PC-9 (cell line): Measurements from ENCODE around the gene ZNF385A. TPM values are rescaled to one million over a fixed set of nuclear protein-coding genes. Genes with fewer than 3 reads are reported as not detected.

Experiments used
- BruUV-seq: library from RNA; stranded (reverse); fragments of 400-500 nt; replicated peaks from 2 replicates; lab custom pipeline; 2021; lab: Mats Ljungman, UMichigan
- CTCF ChIA-PET: fragments of 300-600 bp; sonication (Branson Sonifier 250); formaldehyde crosslinking; loops from one replicate; lab custom pipeline; 2022; ENCODE audit warnings: antibody characterized with exemption; lab: Charles Lee
- POLR2A ChIA-PET: fragments of 300-600 bp; sonication (Branson Sonifier 250); formaldehyde crosslinking; loops from one replicate; lab custom pipeline; 2022; ENCODE audit warnings: antibody characterized with exemption; ENCODE audit not compliant: unreplicated experiment; lab: Charles Lee
- DNase-seq, 2 experiments: peaks; one replicate each; pipeline versions ENCODE4 v3.0.0 to v3.0.0-alpha.2; 2015 to 2022; ENCODE audit warnings: mixed read lengths in 1 of 2
- H2AFZ ChIP-seq: fragments of 200-600 bp; sonication (generic); 2 replicates; pipeline ENCODE4 v1.8.1; 2017; ENCODE audit warnings: antibody characterized with exemption
- H3F3A ChIP-seq: fragments of 200-600 bp; sonication (generic); 2 replicates; pipeline ENCODE4 v1.8.1; 2017; ENCODE audit warnings: antibody characterized with exemption, mild to moderate bottlenecking, low read depth; ENCODE audit not compliant: insufficient read depth
- H3K27ac ChIP-seq: fragments of 200-600 bp; sonication (generic); 2 replicates; pipeline ENCODE4 v1.6.1; 2016; ENCODE audit warnings: mixed run types
- H3K27me3 ChIP-seq: fragments of 200-600 bp; sonication (generic); 2 replicates; pipeline ENCODE4 v1.6.1; 2016; ENCODE audit warnings: low read depth, mixed run types; ENCODE audit not compliant: insufficient read depth
- H3K36me3 ChIP-seq: fragments of 200-600 bp; sonication (generic); 2 replicates; pipeline ENCODE4 v1.6.1; 2016; ENCODE audit warnings: low read depth, mixed run types
- H3K4me1 ChIP-seq: fragments of 200-600 bp; sonication (generic); replicated peaks from 2 replicates; pipeline ENCODE4 v1.6.1; 2016; ENCODE audit warnings: mixed run types; ENCODE audit not compliant: insufficient read depth
- H3K4me2 ChIP-seq: fragments of 200-600 bp; sonication (generic); 2 replicates; pipeline ENCODE4 v1.6.1; 2017; ENCODE audit warnings: mixed run types
- H3K4me3 ChIP-seq: fragments of 200-600 bp; sonication (generic); 2 replicates; pipeline ENCODE4 v1.6.1; 2016; ENCODE audit warnings: mixed run types
- H3K79me2 ChIP-seq: fragments of 200-600 bp; sonication (generic); 2 replicates; pipeline ENCODE4 v1.6.1; 2017; ENCODE audit warnings: low read depth, mixed run types
- H3K9me2 ChIP-seq: fragments of 200-600 bp; sonication (generic); 2 replicates; pipeline ENCODE4 v1.8.1; 2017; ENCODE audit warnings: mild to moderate bottlenecking; ENCODE audit not compliant: insufficient read depth
- H3K9me3 ChIP-seq: fragments of 200-600 bp; sonication (generic); 2 replicates; pipeline ENCODE4 v1.8.1; 2016; ENCODE audit warnings: low read depth; ENCODE audit not compliant: insufficient read depth
- H4K20me1 ChIP-seq: fragments of 200-600 bp; sonication (generic); 2 replicates; pipeline ENCODE4 v1.8.1; 2017; ENCODE audit not compliant: insufficient read depth
- CTCF ChIP-seq: fragments of 200-600 bp; sonication (generic); conservative IDR thresholded peaks from 2 replicates; pipeline ENCODE4 v1.6.1; 2017; ENCODE audit warnings: mixed run types, antibody characterized with exemption, mild to moderate bottlenecking, moderate library complexity
- EZH2 ChIP-seq: fragments of 200-600 bp; sonication (generic); IDR thresholded peaks from 2 replicates; pipeline ENCODE4 v1.8.0; 2017; ENCODE audit warnings: antibody characterized with exemption, low read depth
- intact Hi-C: fragments of 100-400 bp; cut with micrococcal nuclease; formaldehyde crosslinking; loops from one replicate; pipeline ENCODE4 v1.10.0; 2022; ENCODE audit not compliant: unreplicated experiment
- total RNA-seq: library from RNA; stranded (reverse); gene quantifications from 2 replicates; pipeline ENCODE4 v1.2.3, GENCODE V29; 2021

ZNF385A gene
- total RNA-seq, 1 experiment from 2014 or later = 17.2 TPM

GRCh38 chr12:54431911-54432814 is 47.6 kb upstream of the ZNF385A start:
- ChIA-PET CTCF (interaction anchor here (1.8 kb wide), 1 partner anchor 32 kb away, joined by 5 read pairs; no protein-coding TSS in a partner anchor), POLR2A (no interaction called here)
- H2AFZ ChIP-seq = no peak overlapping the region
- H3K9me3 ChIP-seq = no peaks in the 10 kb centered on the region
- TF ChIP-seq EZH2 (no peak), CTCF (no peak)
- H3K79me2 ChIP-seq = no peaks in the 10 kb centered on the region
- DNase-seq = peak in 1 of 2 experiments; percentile 33
- H3K4me2 ChIP-seq = no peak overlapping the region
- no peak overlapping the region for H3K27ac ChIP-seq
- H3F3A ChIP-seq = 0 out of 2 replicates have a peak, but pooled peaks cover 4% of the 10 kb centered on the region
- no peaks in the 10 kb centered on the region; the same call in 1 of the 2 replicates for H3K27me3 ChIP-seq
- 0 out of 2 replicates have a peak, but pooled peaks cover 10% of the 10 kb centered on the region for H3K4me1 ChIP-seq
- no peaks in the 10 kb centered on the region for H3K36me3 ChIP-seq
- intact Hi-C loops = no loop called here
- H4K20me1 ChIP-seq = no peaks in the 10 kb centered on the region
- BruUV-seq = no TSS peak
- no peak overlapping the region for H3K4me3 ChIP-seq
- no peaks in the 10 kb centered on the region for H3K9me2 ChIP-seq

- Histone ChIP-seq H3K27me3 (no peaks in the 10 kb centered on the region; the same call in 1 of the 2 replicates), H3K79me2 (no peaks in the 10 kb centered on the region), H3K36me3 (no peaks in the 10 kb centered on the region), H3K4me2 (no peak overlapping the region), H2AFZ (no peak overlapping the region), H3K4me1 (0 out of 2 replicates have a peak, but pooled peaks cover 8% of the 10 kb centered on the region), H3K9me2 (no peaks in the 10 kb centered on the region), H3K27ac (no peak overlapping the region), H3K4me3 (no peak overlapping the region), H3F3A (0 out of 2 replicates have a peak, but pooled peaks cover 4% of the 10 kb centered on the region), H4K20me1 (no peaks in the 10 kb centered on the region), H3K9me3 (no peaks in the 10 kb centered on the region)
- no peak for TF ChIP-seq EZH2
- TF ChIP-seq CTCF = no peak
- CTCF ChIA-PET = interaction anchor here (0.5 kb wide), 1 partner anchor 8 kb away, joined by 3 read pairs; no protein-coding TSS in a partner anchor
- no peak for DNase-seq
- intact Hi-C loops = no loop called here
- POLR2A ChIA-PET = no interaction called here
- BruUV-seq = no TSS peak
These were observed 46.0 kb upstream of the ZNF385A start for GRCh38 chr12:54430471-54431069.

GRCh38 chr12:54429014-54429471 is 44.5 kb upstream of the ZNF385A start:
- H3K36me3 ChIP-seq = no peaks in the 10 kb centered on the region
- H2AFZ ChIP-seq = no peak overlapping the region
- H3K79me2 ChIP-seq = no peaks in the 10 kb centered on the region
- H3K4me3 ChIP-seq = no peak overlapping the region
- no peak overlapping the region for H3K27ac ChIP-seq
- H3K27me3 ChIP-seq = no peaks in the 10 kb centered on the region; the same call in 1 of the 2 replicates
- DNase-seq = no peak
- no peaks in the 10 kb centered on the region for H4K20me1 ChIP-seq
- TF ChIP-seq EZH2 = no peak
- TF ChIP-seq CTCF = no peak
- no peak overlapping the region for H3K4me2 ChIP-seq
- intact Hi-C loops = no loop called here
- H3K9me3 ChIP-seq = no peaks in the 10 kb centered on the region
- no TSS peak for BruUV-seq
- POLR2A ChIA-PET = no interaction called here
- H3K9me2 ChIP-seq = no peaks in the 10 kb centered on the region
- peaks cover 11% of the 10 kb centered on the region; the same call in 1 of the 2 replicates for H3K4me1 ChIP-seq
- H3F3A ChIP-seq = no peaks in the 10 kb centered on the region
- CTCF ChIA-PET = interaction anchor here (0.7 to 1.1 kb wide), 2 partner anchors 15 to 29 kb away, joined by 3 to 4 read pairs; no protein-coding TSS in a partner anchor
